ENCODE results near the gene RSPRY1. TPM values are rescaled to one million over a fixed set of nuclear protein-coding genes. Genes with fewer than 3 reads are reported as not detected.

Gene RSPRY1
- total RNA-seq, 1 donor from 2014 or later = 49.6 TPM

- DNase-seq (ENCODE audit: low spot score) = no peak
Observed at GRCh38 chr16:57224651-57225335, 38.7 kb downstream of the RSPRY1 start.

GRCh38 chr16:57225978-57226377 lies 39.8 kb downstream of the RSPRY1 start:
- DNase-seq (ENCODE audit: low spot score) = no peak

- no peak for DNase-seq (ENCODE audit: low spot score)
Observed at GRCh38 chr16:57226701-57227621, 40.8 kb downstream of the RSPRY1 start.

- no peak for DNase-seq (ENCODE audit: low spot score)
Observed at GRCh38 chr16:57229079-57229478, 43.0 kb downstream of the RSPRY1 start.

- DNase-seq (ENCODE audit: low spot score) = no peak
Observed at GRCh38 chr16:57231821-57232350, 45.8 kb downstream of the RSPRY1 start.

- no peak for DNase-seq (ENCODE audit: low spot score)
Observed at GRCh38 chr16:57233944-57234706, 48.0 kb downstream of the RSPRY1 start.

- DNase-seq (ENCODE audit: low spot score) = no peak
Observed at GRCh38 chr16:57234707-57235092, 48.6 kb downstream of the RSPRY1 start.

GRCh38 chr16:57235128-57236021 lies 49.2 kb downstream of the RSPRY1 start:
- no peak for DNase-seq (ENCODE audit: low spot score)

- DNase-seq (ENCODE audit: low spot score) = no peak
Observed at GRCh38 chr16:57236022-57236350, 49.9 kb downstream of the RSPRY1 start.

GRCh38 chr16:57238682-57239081 lies 52.6 kb downstream of the RSPRY1 start:
- DNase-seq (ENCODE audit: low spot score) = no peak

- DNase-seq (ENCODE audit: low spot score) = no peak
Observed at GRCh38 chr16:57239107-57239506, 53.0 kb downstream of the RSPRY1 start.

- no peak for DNase-seq (ENCODE audit: low spot score)
Observed at GRCh38 chr16:57240851-57241250, 54.7 kb downstream of the RSPRY1 start.

GRCh38 chr16:57242650-57243049 lies 56.5 kb downstream of the RSPRY1 start:
- no peak for DNase-seq (ENCODE audit: low spot score)

GRCh38 chr16:57244463-57244766 lies 58.3 kb downstream of the RSPRY1 start:
- DNase-seq (ENCODE audit: low spot score) = no peak

GRCh38 chr16:57244767-57245471 lies 58.8 kb downstream of the RSPRY1 start, which contains the start of gene ARL2BP:
Gene ARL2BP, plus strand, starts transcription at chr16:57245259. Its CDS starts 109 bp downstream, at chr16:57245368.
- peak; percentile 98 for DNase-seq (ENCODE audit: low spot score)

GRCh38 chr16:57245472-57246113 lies 59.5 kb downstream of the RSPRY1 start:
- DNase-seq (ENCODE audit: low spot score) = no peak

- DNase-seq (ENCODE audit: low spot score) = no peak
Observed at GRCh38 chr16:57251352-57251751, 65.2 kb downstream of the RSPRY1 start.

GRCh38 chr16:57252148-57252721 lies 66.1 kb downstream of the RSPRY1 start:
- DNase-seq (ENCODE audit: low spot score) = peak; percentile 85

- DNase-seq (ENCODE audit: low spot score) = peak; percentile 42
Observed at GRCh38 chr16:57253466-57253865, 67.3 kb downstream of the RSPRY1 start.

Data from mucosa of gallbladder (tissue), 1 donor.